Renal cortex interstitium (tissue), 11 donors: Measurements from ENCODE around the gene ADGRB2. TPM values are rescaled to one million over a fixed set of nuclear protein-coding genes. Genes with fewer than 3 reads are reported as not detected.

Experiments used
- DNase-seq, 11 donors: peaks; one replicate each; pipeline ENCODE4 v3.0.0-alpha.2; 2013; ENCODE audit warnings: low read depth in 9 of 11, low spot score in 4 of 11; ENCODE audit errors: extremely low read depth in 1 of 11
- polyA plus RNA-seq, 3 donors: library from polyadenylated mRNA; unstranded; fragments of 120-200 nt; gene quantifications; one replicate each; pipeline ENCODE4 v1.2.1, GENCODE V29; 2013; ENCODE audit not compliant: insufficient read length in 3 of 3

ADGRB2 gene
- polyA plus RNA-seq, 3 donors: 9.7 to 17.9 (median 16.7) TPM

DNA sequence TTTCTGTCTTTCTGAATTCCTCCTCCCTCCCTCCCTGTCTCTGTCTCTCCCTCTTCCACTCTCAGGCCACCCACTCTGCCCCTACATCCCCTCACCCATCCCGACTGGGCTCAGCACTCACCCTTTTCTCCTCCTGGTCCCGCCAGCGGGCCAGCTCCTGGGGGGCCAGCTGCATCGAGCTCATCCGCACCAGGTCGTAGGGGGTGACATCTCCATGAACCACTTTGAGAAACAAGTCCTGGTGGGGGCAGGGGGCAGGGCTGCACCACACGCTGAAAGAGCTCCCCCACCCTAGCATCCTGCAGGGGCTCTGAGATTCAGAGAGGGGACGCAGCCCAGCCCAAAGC is 33.9 kb upstream of the ADGRB2 start:
- DNase-seq: no peak

DNA sequence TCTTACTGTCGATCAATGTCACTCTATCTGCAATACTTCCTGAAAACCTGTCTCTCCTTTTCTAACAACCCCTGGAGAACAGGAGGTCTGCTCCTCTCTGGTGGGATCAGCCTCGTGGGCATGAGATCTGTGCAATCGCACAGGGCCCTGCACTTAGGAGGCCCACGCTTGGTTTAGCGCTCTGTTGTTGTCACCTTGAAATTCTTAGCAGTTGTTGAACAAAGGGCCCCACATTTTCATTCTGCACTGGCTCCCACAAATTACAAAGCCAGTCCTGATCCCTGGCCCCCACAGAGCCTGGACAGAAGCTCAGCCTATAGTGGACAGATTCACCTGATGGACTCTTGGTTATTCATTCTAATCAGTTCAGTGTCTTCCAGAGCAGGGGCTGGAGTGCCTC is 33.1 kb upstream of the ADGRB2 start:
- no peak for DNase-seq

DNA sequence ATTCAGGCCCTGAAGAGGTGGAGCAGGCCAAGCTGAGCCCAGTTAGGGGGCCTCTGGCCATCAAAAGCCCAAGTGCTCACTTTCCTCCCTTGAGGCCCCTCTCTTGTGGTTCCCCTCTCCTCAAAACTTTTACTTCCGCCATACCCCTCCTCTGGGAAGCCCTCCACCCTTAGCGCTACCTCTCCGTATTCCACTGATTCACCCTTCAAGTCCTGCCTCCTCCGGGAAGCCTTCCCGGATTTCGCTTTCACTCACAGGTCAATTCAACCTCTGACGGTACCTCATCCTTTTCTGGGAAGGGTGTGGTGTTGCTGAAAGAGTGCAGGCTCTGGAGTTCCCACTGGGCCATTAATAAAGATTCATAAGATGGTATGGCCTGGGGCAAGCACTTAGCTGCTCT is 32.6 kb upstream of the ADGRB2 start:
- DNase-seq: no peak

DNA sequence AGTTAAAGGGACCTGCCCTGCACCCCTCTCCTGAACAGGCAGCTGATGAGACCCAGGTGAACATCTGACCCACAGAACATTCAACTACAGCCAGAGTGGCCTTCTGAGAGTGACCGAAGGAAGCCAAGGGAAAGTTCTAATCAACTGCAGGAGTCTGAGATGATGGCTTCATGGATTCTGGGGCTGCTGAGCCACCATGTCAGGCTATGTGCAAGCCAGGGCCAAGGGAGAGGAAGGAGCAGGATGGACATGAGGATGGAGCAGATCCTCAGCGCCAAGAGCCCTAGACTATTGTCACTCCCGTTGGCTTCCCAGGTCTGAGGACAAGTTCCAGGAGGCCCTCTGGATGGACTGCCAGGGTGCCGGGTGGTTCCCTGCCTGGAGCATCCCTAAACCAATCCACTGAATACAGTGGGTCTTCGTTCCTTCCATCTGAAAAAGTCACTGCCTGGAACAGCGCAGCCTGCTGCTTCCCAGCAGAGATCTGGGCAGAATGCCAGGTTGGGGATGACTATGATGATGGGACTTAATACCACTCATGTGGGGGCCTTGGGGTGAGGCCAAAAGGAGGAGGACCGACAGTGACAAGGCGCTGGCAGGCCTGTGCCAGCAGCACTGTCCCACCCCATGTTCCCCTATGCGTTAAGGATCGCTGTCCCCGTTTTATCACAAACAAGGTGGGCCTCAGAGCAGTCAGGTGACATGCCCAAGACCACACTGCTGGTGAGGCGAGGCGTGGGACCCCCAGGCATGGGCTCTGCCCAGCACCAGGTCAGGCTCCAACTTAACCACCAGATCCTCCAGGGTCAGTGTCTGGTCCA is 31.9 kb upstream of the ADGRB2 start:
- no peak for DNase-seq

DNA sequence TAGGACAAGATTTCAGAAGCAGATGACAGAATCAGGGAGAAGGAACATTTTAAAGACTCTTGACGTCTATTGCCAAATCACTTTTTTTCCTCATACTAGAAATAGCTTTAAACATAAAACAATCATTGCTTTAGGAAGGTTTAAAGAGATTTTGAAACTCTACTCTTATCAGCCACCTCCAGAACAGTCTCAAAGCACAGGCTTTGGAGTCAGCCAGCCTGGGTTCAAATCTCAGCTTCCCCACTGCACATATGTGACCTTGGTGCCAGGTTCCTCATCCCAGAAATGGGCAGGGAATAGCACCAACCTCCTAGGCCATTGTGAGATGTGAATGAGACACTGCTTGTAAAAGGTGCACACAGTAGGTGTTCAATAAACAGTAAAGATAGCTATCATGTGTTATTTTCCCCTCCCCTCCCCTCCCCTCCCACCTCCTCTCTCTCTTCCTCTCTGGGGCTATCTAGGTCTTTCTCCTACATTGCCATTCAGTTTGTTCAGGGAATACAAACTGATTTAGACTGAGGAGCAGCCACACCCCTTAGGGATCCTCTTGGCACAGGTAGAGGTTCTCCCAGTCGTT is 31.0 kb upstream of the ADGRB2 start:
- DNase-seq: no peak

DNA sequence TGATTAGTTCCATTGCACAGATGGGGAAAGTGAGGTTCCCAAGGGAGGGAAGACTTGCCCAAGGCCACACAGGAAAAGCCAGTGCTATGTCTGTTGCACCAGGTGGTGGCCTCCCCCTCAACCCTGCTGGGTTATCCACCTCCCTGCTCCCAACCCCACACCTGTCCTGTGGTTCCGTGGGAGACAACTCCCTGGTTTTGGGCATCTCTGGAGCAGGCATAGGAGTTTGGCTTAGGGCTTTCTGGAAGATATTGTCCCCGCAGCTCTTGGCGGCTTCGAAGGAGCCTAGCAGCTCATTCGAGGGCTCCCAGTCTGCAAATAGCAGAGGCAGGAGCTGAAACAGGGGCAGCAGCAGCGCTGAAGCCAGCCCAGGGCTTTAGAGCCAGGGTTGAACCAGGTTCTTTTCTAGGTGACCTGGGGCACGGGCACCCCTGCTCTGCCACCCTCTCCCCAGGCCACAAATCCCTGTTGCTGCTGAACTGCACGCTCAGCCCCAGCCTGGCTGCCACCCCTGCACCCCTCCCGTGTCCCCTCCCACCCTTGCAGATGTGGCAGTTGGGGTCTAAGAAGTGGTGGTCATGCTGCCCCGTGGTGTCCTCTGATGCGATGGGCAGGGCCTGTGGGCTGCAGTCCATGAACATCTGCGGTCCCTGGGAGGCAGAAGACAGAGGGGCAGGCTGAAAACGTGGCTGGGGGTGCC is 29.6 kb upstream of the ADGRB2 start:
- DNase-seq: no peak

DNA sequence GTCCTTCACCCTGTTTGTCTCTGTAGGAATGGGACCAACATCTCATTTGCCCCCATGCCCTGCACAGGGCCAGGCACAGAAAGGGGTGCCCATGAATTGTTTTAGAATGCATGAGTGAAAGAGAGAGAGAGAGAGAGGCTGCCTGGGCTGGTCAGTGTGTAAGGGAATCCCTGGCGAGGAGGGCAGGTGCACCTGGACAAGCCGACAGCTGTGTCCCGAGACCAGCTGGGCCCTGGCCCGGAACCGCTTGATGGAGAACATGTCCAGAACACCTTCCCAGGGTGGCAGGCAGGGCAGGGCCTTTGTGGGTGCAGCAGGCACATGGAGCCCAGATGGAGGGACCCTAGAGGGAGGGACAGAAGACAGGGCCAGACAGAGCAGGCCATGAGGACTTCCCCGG is 28.9 kb upstream of the ADGRB2 start:
- no peak for DNase-seq

DNA sequence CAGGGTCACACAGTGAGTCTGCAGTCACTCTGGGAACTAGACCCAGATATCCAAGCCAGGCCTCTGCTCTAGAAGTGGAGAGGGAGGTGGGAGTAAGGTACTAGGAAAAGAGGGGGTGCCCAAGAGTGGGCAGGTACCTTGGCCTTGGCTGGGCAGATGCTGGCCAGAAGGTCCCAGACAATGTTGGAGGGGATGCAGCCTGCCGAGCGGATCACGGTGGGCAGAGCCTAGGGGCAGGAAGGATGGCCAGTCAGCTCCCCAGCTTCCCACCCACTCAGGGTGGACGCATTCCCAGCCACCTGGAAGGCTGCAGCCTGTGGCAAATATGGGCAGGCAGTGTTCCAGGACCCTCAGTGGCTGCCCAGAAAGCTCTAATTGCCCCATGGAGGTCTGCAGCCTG is 28.4 kb upstream of the ADGRB2 start:
- DNase-seq: no peak

DNA sequence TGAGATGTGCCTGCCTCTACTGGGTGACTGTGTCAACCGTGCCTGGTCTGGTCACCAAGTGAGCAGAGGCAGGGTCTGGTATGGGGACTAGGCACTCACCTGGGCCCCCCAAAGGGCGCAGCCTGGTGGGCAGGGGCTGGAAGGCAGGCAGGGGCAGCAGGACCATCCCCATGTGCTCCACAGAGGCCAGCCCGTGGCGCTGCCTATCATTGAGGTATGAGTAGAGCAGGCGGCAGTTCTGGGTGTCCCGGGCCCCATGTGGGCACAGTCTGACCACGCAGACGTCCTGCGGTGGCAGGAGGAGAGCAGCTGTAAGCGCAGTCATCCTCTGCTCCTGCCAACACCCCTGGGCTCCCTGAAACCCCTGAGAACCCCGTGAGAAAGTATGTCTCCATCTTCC is 28.0 kb upstream of the ADGRB2 start:
- DNase-seq: no peak

DNA sequence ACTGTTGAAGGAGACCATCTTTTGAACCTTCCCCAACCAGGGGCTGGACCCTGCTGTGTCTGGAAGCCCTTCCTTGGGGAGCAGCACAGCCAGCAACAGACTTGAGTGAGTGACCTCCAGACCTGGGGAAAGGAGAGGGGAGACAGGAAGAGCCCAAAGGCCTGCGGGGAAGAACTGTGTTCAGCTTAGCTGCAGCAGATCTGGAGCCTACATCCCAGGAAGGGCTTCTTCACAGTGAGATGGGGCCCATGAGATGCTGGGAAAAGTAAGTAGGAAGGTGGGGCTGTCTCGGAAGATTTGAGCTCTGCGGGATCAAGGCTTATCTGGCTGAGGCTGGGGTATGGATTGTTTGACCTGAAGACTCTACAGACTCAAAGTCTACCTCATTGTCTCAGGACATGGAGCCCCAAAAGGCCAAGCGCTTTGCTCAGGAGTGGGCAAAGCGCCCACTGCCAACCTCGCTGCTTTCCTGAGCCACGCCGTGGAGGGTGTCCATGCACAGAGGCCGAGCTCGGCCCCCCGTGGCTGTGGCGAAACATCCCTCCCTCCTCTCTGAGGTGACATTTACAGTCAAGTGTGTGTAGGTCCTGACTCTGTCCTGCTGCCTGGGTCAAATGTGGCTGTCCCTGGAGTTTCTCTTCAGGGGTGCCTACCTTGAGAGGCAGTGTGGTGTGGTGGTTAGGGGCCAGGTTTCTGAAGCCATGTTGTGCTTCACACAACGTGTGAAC is 27.2 kb upstream of the ADGRB2 start:
- DNase-seq: no peak

DNA sequence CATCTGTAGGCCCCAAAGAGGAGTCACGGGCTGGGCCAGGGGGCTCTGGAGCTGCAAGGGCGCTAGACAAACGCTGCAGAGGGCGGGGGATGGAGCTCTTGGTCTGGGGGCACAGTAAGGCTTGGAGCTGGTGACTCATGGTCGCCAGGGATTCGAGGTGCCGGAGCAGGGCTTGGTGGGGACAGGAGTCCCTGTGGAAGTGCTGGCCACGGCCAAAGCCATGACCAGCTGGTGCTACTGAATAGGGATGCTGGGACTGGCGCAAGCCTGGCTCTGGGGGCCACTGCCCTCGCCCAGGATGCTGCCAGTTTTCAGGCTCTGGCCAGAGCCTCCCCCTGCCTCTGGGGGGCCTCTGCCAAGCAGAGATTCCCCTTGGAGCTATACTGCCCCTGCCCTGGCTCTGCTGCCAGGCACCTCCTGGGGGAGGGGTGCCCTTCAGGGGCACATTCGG is 26.5 kb upstream of the ADGRB2 start:
- DNase-seq: no peak

DNA sequence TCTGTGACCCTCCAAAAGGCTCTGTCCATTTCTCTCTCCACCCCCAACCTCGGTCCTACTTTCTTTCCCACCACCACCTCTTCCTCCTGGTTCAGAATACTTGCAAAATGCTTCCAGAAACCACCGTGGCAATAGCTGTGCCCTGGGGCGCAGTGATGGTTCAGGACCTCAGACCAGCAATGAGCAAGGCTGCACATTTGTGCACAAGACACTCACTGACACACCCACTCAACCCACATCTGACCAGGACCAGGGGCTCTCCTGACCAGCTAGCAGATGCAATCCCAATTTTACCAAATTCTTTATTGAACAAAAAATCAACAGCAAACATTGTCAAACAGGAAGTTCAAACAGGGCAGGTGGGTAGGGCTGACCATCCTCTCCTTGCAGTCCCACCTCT is 26.0 kb upstream of the ADGRB2 start:
- DNase-seq: no peak

DNA sequence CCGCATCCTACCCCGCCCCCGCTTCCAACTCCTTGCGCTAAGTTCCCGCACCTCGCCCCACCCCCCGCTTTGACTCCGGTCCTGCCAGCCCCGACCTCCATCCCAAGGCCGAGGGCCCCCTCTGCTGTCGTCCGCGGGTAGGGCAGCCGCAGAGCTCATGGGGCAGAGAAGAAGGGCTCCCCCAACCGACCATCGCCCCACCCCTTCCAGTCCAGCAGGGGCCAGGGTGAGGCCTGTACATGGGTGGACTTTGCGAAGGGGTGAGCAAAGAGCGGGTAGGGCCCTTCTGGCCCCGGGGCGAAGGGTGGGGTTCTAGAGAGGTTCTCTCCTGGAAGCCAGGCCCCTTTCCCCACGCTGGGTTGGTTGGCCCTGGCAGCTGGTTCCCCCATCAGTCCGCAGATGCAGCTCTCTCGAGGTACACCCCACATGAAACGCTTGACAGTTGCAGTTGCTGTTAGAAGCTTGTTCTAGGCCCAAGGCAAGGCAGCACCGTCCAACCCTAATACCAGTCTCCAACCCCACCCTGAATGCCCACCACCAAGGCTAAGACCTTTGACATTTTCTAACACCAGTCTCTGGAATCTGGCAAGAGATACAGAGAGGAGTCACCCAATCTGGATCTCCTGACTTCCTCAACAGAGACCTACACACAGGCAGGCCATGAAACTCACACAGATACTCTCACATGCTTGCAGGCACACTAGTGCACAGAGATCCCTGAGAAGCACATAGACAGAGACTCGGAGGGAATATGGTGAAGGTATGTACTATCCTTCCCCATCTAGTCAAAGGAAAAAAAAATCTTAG is 25.3 kb upstream of the ADGRB2 start:
- peak in 10 of 11 donors; percentile 69 to 87 (median 80) for DNase-seq

DNA sequence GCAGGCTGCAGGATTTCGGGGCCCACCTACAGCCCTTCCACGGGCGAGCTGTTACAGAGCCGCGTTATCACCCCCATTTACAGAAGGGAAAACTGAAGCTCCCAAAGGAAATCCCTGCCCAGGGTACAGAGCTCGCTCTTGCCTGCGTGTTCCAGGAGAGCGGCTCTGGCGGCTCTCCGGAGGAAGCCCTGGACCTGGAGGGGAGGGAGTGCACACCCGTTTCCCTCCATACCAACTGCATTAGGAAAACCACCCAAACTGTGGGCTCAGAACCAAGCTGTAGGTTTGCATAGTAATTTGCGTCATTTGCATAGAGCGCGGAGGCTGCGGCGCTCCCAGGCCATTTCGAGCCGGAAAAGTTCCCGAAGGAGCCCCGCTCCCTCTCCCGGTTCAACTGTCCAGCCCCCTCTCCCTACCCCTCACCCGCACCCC is 24.7 kb upstream of the ADGRB2 start:
- no peak for DNase-seq

DNA sequence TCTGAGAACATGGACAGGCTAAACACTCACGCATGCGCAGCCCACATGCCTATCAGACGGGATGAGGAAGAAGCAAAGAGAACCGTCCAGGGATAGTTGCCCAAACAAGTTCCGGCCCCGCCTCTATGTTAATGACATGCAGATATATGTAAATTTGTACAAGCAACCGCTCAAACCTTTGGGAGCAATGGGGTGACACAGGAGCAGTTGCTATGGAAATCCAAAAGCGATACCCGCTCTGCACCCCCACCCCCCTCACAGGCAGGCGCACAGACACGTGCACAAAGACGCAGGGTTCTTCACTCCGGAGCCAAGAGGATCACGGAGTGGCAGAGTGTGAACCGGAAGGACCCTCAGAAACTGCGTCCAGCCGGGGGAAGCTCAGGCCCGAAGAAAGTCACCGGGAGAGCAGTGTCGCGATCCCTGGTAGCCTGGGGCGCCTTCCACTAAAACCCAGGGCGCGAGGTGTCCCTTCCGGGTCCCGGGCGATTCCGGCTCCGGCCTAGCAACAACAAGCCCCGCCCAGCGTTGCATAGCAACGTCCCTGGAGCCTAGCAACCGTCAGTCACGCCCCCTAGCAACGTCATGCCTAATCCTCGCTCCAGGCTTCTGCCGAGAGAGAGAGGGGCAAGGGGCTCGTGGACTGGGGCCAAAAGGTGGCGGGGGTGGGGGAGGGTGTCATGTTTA is 24.1 kb upstream of the ADGRB2 start:
- peak; percentile 75 to 88 (median 84) for DNase-seq

DNA sequence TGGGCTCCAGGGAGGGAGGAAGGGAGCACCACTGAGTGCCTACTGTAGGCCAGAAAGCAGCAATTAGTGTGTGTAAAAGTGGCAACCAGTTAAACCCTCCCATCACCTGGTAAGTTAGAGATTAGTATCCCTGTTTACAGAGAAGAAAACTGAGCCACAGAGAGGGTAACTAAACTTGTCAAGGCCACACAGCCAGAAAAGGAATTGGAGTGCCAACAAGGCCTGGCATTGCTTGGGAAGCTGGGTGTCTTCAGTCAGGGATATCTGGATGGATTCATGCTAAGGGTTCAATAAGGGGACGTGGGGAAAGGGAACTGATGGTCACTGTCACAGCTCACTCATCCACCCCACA is 23.6 kb upstream of the ADGRB2 start:
- DNase-seq: no peak

DNA sequence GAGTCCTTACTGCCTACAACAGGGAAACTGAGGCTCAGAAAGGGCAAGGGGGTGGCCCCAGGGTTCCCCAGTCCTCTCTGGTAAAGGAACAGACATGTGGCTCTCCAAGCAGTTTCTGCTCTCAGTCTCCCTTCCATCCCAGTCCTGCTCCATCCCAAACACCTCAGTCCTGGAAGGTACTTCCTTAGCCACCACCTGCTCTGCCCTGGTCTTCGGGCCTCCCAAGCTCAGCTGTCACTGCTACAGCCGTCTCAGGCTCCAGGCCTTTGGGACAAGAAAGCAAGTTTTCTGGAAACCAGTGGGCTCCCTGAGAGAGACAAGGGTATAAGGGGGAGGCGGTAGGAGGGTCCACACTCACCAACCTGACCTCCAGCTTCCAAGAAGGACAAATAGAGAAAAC is 23.1 kb upstream of the ADGRB2 start:
- no peak for DNase-seq

DNA sequence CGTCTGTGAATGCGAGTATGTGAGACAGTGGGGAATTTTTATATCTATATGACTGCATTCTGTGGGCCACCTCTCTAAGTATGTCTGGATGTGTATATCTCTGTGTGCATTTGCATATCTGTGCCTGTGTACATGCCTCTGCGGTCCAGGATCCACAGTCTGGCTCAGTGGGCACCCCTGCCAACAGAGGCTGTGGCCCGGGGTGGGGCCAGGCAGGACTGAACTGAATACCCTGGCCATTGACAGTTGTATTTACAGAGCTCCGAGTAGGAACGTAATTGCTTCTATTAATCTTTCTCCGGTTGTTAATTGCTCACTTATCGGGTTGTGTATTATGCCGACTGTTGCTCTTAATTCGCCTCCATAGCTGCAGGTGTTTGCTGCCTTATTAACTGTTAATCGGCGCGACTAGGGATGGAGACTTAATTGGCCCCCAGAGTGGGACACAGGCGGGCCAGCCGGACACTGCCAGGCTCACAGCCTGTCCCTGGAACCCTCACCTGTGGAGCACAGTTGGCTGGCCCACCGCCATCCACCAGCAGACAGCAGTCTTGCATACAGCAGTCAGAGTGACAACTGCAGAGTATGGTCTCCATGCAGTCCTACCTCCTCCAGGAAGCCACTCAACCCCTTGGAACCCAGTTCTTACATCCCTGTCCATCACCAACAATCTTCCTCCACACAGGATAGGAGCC is 22.4 kb upstream of the ADGRB2 start:
- DNase-seq: no peak
